Upper lobe of left lung (tissue), 4 donors: Measurements from ENCODE around the gene CDT1.

ENCODE experiments used
- EP300 ChIP-seq, 4 donors: sonication (generic); formaldehyde crosslinking; IDR thresholded peaks; one replicate each; pipeline ENCODE4 v1.5.1; 2017; ENCODE audit warnings: antibody characterized with exemption in 4 of 4, control low read depth in 2 of 4
- POLR2A ChIP-seq, 4 donors: fragments of 450-650 bp; IDR thresholded peaks; one replicate each; pipeline ENCODE4 v1.5.1; 2016 to 2017; ENCODE audit warnings: antibody characterized with exemption in 4 of 4, mild to moderate bottlenecking in 2 of 4
- TF ChIP-seq, protein P1 (sequence below), 6 experiments: fragments of 450-650 bp in 4 of 6; fragments of 200-600 bp in 2 of 6; sonication (generic) in 2 of 6; IDR thresholded peaks; one replicate each; pipeline ENCODE4 v1.5.1; 2016 to 2019; ENCODE audit warnings: antibody characterized with exemption in 6 of 6

- TF ChIP-seq, protein P1, sequence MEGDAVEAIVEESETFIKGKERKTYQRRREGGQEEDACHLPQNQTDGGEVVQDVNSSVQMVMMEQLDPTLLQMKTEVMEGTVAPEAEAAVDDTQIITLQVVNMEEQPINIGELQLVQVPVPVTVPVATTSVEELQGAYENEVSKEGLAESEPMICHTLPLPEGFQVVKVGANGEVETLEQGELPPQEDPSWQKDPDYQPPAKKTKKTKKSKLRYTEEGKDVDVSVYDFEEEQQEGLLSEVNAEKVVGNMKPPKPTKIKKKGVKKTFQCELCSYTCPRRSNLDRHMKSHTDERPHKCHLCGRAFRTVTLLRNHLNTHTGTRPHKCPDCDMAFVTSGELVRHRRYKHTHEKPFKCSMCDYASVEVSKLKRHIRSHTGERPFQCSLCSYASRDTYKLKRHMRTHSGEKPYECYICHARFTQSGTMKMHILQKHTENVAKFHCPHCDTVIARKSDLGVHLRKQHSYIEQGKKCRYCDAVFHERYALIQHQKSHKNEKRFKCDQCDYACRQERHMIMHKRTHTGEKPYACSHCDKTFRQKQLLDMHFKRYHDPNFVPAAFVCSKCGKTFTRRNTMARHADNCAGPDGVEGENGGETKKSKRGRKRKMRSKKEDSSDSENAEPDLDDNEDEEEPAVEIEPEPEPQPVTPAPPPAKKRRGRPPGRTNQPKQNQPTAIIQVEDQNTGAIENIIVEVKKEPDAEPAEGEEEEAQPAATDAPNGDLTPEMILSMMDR (IDR thresholded peaks at IDR 0.05) = no peak
- TF ChIP-seq EP300 (IDR thresholded peaks at IDR 0.05) = no peak
- no peak for TF ChIP-seq POLR2A (IDR thresholded peaks at IDR 0.05)
Measured at GRCh38 chr16:88817785-88818574, 14.4 kb downstream of the CDT1 start.
